CD4-positive, alpha-beta T cell treated with Interleukin-10 for 1 hour (primary cell): Measurements from ENCODE around the gene EIF4A2.
"Not testable (repeated sequence)": the region's sequence is repeated elsewhere in the genome, so short reads cannot be mapped to it uniquely, and the experiment has no call there.

Experiments
- DNase-seq: peaks from one replicate; pipeline ENCODE4 v3.0.0-alpha.2; 2020

EIF4A2 gene

DNA sequence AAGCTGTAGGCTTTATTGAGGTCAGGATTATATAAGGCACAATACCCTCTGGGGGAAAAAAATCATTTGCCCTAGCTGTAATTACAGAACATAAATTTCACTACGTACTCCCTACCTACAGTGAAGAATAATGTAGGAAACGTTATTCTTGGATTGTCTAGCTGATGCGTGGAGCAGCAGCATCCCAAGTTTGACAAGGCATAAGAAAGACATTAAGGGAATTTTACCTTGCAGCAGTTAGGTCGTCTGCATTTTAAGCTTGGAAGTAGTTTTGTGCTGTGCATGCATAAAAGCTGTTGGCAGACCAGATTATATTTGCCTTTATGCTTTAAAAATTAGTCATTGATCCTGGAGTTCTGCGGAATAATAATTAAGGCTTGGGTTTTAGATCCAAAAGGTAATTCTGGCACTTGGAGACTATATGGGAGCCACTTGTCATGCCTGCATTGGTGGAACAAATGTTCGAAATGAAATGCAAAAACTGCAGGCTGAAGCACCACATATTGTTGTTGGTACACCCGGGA, 2.2 kb downstream of the EIF4A2 start:
- DNase-seq = no peak

DNA sequence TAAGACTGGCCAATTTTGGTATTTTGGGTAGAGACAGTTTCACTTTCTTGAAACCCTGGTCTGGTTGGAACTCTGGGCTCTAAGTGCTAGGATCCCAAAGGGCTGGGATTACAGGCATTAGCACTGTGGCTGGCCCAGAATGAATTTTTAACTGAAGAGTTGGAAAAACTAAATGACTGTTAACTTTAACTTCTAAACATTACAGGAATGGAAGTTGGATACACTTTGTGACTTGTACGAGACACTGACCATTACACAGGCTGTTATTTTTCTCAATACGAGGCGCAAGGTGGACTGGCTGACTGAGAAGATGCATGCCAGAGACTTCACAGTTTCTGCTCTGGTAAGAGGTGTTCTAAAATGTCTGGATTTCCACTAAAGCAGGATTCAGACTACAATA, 3.5 kb downstream of the EIF4A2 start:
- DNase-seq = peak; percentile 11

DNA sequence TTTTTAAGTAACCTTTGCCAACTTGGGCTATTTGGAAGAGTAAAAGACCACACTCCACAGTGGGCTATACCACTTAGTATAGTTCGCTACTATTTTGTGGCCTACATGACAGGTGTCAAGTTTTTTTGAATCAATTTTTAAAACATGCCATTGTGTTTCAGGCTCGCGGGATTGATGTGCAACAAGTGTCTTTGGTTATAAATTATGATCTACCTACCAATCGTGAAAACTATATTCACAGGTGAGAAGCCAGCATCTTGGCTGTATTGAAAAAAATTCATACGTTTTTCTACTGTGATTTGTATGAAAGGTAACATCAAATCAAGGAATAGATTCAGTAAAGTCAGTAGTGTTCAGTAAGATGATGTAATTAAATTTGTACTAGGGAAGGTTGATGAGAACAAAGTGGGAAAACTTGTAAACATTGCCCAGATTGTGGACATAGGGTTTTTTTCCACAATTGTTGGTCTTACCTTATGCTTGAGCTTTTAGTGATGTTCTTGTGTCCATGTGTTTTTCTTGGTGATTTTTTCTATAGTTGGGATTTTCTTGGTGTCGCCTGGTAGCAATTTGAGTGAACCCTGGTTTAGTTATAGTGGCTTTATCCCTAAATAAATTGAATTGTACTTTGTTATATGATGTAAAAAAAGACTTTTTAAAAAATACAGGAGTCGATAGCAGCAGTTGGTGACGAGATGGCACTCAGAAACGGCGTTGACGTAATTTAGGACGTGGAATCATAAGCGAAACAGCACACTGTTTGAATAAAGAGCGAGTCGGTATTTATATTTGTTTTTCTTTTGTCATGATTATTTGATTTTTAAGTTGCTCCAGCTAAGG, 4.5 kb downstream of the EIF4A2 start:
- DNase-seq = peak; percentile 23

- DNase-seq = peak; percentile 28
These were observed 5.3 kb downstream of the EIF4A2 start for GRCh38 chr3:186788482-186789370.

GRCh38 chr3:186789554-186790260, 6.3 kb downstream of the EIF4A2 start:
- peak; percentile 16 for DNase-seq

DNA sequence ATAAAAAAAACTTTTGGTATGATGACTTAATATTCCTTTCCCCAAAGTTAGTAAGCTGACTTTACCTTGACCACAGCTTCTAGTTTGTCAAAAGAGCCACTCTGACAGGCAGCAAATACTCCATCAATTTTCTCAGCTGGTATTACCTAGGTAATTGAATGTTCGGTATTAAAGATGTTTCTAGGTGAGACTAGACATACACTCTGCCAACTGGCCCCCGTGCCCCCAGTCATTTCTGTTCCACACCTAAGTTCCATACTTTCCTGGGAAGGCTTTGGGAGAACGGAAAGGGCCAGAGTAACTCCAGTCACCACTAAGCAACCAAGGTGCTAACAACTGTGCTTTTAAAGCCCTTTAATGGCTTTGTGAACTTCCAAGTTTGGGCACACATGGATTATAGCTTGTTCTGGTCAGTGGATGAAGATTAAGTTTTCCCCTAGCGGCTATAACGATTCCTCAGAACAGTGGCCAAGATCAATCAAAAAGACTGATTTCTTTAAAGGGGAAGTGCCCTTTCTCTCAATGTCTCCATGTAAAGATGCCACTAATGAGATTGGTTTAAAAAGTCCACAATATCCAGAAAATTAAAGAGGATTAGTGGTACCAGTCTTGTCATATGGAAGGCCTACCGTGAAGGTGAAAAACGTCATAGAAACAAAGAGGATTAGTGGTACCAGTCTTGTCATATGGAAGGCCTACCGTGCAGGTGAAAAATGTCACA, 7.0 kb downstream of the EIF4A2 start:
- DNase-seq = peak; percentile 29

DNA sequence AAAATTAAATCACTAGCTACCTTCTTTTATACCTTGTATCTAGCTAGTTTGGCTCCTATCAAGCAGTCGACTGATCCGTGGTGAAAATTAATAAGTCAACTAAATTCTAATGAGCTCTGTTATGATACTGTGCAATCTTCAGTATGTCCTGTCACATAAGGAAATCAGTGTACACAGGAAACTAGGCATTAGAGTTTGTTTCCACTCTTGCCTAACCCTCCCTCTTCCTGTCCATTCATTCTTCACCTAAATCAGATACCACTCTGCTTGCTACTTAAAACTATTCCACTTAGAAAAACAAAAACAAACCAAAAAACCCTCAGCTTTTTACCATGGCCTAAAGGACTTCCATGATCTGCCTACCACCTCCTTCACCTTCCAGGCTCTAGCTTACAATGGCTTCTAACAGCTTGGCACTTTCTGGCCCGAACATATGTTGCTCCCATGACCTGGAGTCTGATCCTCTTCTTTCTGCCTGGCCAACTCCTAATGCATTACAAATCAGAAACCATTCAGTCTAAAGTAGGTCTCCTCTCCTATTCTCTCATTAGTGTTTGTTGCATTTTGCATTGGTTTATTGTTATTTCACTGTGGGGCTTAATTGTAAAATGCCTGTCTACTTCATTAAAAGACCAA, 15.0 kb downstream of the EIF4A2 start:
- DNase-seq = no peak

- no peak for DNase-seq
These were observed 16.9 kb downstream of the EIF4A2 start for GRCh38 chr3:186800285-186800684.

- no peak for DNase-seq
These were observed 19.3 kb downstream of the EIF4A2 start for GRCh38 chr3:186802701-186803100.

DNA sequence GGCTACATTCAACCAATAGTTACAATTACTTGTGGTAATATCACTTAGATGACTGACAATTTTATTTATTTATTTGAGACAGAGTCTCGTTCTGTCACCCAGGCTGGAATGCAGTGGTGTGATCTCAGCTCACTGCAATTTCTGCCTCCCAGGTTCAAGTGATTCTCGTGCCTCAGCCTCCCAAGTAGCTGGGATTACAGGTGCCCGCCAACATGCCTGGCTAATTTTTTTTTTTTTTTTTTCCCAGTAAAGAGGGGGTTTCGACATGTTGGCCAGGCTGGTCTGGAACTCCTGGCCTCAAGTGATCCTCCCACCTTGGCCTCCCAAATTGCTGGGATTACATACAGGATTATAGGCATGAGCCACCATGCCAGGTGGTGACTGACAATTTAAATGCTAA, 20.1 kb downstream of the EIF4A2 start:
- not testable (repeated sequence) for DNase-seq

GRCh38 chr3:186806089-186807055, 23.0 kb downstream of the EIF4A2 start, which contains the start of gene RFC4:
Gene RFC4, minus strand, starts transcription at chr3:186806482. Its CDS starts 1,769 bp downstream, at chr3:186804713.
- peak; percentile 83 for DNase-seq

GRCh38 chr3:186807231-186807630, 23.9 kb downstream of the EIF4A2 start:
- no peak for DNase-seq

DNA sequence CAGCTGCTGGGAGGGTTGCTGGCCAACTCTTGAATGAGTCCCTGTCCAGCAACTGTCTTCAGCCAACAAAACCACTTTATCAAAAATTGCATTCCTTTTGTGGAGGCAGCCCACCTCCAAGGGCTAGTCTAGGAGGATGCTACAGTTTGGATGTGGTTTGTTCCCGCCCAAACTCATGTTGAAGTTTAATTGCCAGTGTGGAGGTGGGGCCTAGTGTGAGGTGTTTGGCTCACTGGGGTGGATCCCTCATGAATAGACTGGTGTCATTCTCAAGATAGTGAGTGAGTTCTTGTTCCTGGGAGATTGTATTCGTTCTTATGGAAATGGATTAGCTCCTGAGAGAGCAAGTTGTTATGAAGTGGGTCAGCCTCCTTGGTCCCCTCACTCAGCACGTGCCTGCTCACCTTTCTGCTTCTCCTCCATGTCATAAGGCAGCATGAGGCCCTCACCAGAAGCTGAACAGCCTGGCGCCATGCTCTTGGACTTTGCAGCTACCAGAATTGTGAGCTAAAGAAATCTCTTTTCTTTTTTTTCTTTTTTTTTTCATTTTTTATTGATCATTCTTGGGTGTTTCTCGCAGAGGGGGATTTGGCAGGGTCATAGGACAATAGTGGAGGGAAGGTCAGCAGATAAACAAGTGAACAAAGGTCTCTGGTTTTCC, 27.1 kb downstream of the EIF4A2 start:
- no peak for DNase-seq

- DNase-seq = not testable (repeated sequence)
These were observed 27.9 kb downstream of the EIF4A2 start for GRCh38 chr3:186811313-186811712.

GRCh38 chr3:186814100-186814499, 30.7 kb downstream of the EIF4A2 start:
- DNase-seq = no peak

- DNase-seq = no peak
These were observed 32.1 kb downstream of the EIF4A2 start for GRCh38 chr3:186815435-186815834.

DNA sequence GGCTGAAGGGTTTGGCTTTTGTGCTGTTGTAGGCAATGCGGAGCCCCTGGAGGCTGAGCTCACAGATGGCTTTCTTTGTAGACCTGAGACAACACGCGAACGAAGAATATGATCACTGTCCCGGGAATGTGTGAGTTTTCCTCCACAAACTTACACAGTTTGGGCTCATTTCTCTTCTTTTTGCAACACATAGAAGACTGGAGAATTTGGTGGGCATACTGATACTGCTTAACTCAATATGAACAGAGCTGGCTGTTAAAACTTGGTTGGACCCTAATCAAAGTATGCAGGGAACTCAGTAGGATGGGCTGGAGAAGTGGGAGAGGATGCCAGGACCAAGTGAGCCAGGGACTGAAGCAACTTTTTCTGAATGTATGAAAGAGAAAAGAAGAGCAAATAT, 35.1 kb downstream of the EIF4A2 start:
- no peak for DNase-seq

DNA sequence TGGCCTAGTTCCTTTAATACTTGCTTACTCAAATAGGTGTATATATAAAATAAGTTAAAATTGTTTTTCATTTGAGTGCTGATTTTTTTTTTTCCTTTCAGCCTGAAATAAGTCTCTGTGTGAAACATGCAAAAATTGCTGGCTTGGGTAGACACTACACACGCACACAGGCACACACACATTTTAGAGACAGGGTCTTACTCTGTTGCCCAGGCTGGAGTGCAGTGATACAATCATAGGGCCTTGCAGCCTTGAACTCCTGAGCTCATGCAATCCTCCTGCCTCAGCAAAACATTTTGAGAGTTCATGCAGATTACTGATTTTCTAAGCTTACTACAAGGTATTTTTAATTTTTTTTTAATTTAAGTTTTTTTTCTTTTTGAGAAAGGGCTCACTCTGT, 35.6 kb downstream of the EIF4A2 start:
- no peak for DNase-seq

GRCh38 chr3:186821429-186822387, 38.3 kb downstream of the EIF4A2 start:
- DNase-seq = peak; percentile 65
